Epithelial cell of esophagus (primary cell): ENCODE measurements around the gene ACY1.

ENCODE experiments used
- DNase-seq: peaks from one replicate; pipeline ENCODE4 v3.0.0; 2010; ENCODE audit warnings: low read depth
- H3K4me3 ChIP-seq: 2 replicates; pipeline ENCODE4 v1.5.1; 2011; ENCODE audit warnings: mild to moderate bottlenecking, low read length, control low read depth
- CTCF ChIP-seq: IDR thresholded peaks from 2 replicates; pipeline ENCODE4 v1.5.1; 2011; ENCODE audit warnings: low read depth, mild to moderate bottlenecking, low read length, control low read depth, inconsistent platforms; ENCODE audit not compliant: insufficient read depth; ENCODE audit errors: missing control alignments

ACY1 gene

GRCh38 chr3:52023860-52024764, 40.8 kb downstream of the ACY1 start:
- no peak for TF ChIP-seq CTCF
- no peak for DNase-seq
- H3K4me3 ChIP-seq, result no peak overlapping the region

GRCh38 chr3:52024765-52025452, 41.6 kb downstream of the ACY1 start:
- DNase-seq, result no peak
- no peak overlapping the region for H3K4me3 ChIP-seq
- TF ChIP-seq CTCF, result no peak

GRCh38 chr3:52025453-52025852, 42.1 kb downstream of the ACY1 start:
- DNase-seq, result no peak
- TF ChIP-seq CTCF, result no peak
- no peak overlapping the region for H3K4me3 ChIP-seq

- TF ChIP-seq CTCF, result no peak
- H3K4me3 ChIP-seq, result no peak overlapping the region
- DNase-seq, result no peak
Measured at GRCh38 chr3:52026041-52026440, 42.7 kb downstream of the ACY1 start.

GRCh38 chr3:52028572-52028971, 45.2 kb downstream of the ACY1 start:
- peak; percentile 52 for DNase-seq
- no peak overlapping the region for H3K4me3 ChIP-seq
- no peak for TF ChIP-seq CTCF

- DNase-seq, result no peak
- no peak overlapping the region for H3K4me3 ChIP-seq
- TF ChIP-seq CTCF, result no peak
Measured at GRCh38 chr3:52029053-52029452, 45.7 kb downstream of the ACY1 start.
